PFSK-1 (cell line): ENCODE results near the gene ARMC12.
A peak's percentile ranks its signal among the peaks of the same experiment; 100 is the strongest.

Source experiments
- POLR2AphosphoS5 ChIP-seq: IDR thresholded peaks from 2 replicates; pipeline ENCODE4 v1.6.1; 2012; ENCODE audit warnings: low read depth, mild to moderate bottlenecking, control low read depth, low read length, moderate library complexity
- SIN3A ChIP-seq: IDR thresholded peaks from 2 replicates; pipeline ENCODE4 v1.6.1; 2012; ENCODE audit warnings: mild to moderate bottlenecking, low read length, moderate library complexity, borderline replicate concordance; ENCODE audit not compliant: insufficient read depth
- TAF1 ChIP-seq: IDR thresholded peaks from 2 replicates; pipeline ENCODE4 v1.6.1; 2012; ENCODE audit warnings: low read length, control low read depth, borderline replicate concordance; ENCODE audit not compliant: insufficient read depth
- TF ChIP-seq, protein P1 (sequence below), 2 experiments: IDR thresholded peaks; 2 replicates each; pipeline versions ENCODE4 v1.6.1 to v1.8.0; 2011 to 2012; ENCODE audit warnings: low read depth in 2 of 2, low read length in 2 of 2, control low read depth in 1 of 2, inconsistent platforms in 1 of 2, mild to moderate bottlenecking in 1 of 2, moderate library complexity in 1 of 2; ENCODE audit not compliant: insufficient read depth in 1 of 2

DNA sequence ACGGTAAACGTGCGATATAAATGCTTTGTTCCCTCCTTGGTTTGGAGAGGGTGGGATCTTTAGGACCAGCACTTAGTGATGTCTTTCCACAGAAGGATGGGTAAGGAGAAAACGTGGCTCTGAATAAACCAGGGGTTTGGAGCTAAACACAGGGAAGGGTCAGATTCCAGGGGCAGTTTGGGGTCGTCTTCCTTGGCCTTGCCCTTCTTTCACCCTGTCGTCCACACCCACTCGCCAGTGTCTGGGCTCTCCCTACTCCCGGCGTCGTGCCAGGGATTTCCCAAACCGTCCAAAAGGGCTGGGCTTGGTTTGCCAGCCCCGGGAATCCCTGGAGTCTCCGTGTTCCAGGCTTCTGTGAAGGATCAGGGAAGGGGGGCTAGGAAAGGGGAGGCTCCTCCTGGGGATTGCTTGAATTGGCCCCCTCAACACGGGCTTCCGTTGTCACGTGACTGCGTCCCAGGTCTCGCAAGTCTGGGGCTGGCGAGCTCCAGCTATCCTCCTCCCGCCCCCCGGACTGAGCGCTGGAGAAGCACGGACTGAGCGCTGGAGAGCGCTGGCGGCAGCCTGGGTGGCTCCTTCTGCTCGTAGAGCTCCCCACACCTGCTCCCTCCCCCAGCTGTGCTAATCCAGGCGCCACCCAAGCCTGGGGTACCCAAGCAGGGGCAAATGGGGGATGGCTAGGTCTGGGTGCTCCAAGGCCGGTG, 9.4 kb upstream of the ARMC12 start:
- TF ChIP-seq TAF1 (peak; percentile 35; the same call in 1 of the 2 replicates), POLR2AphosphoS5 (peak; percentile 32), SIN3A (no peak)
- TF ChIP-seq, protein P1, sequence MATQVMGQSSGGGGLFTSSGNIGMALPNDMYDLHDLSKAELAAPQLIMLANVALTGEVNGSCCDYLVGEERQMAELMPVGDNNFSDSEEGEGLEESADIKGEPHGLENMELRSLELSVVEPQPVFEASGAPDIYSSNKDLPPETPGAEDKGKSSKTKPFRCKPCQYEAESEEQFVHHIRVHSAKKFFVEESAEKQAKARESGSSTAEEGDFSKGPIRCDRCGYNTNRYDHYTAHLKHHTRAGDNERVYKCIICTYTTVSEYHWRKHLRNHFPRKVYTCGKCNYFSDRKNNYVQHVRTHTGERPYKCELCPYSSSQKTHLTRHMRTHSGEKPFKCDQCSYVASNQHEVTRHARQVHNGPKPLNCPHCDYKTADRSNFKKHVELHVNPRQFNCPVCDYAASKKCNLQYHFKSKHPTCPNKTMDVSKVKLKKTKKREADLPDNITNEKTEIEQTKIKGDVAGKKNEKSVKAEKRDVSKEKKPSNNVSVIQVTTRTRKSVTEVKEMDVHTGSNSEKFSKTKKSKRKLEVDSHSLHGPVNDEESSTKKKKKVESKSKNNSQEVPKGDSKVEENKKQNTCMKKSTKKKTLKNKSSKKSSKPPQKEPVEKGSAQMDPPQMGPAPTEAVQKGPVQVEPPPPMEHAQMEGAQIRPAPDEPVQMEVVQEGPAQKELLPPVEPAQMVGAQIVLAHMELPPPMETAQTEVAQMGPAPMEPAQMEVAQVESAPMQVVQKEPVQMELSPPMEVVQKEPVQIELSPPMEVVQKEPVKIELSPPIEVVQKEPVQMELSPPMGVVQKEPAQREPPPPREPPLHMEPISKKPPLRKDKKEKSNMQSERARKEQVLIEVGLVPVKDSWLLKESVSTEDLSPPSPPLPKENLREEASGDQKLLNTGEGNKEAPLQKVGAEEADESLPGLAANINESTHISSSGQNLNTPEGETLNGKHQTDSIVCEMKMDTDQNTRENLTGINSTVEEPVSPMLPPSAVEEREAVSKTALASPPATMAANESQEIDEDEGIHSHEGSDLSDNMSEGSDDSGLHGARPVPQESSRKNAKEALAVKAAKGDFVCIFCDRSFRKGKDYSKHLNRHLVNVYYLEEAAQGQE (IDR thresholded peaks at IDR 0.05; ENCODE audit: insufficient read depth in 1 of 2, low read depth in 2 of 2, low read length in 2 of 2): no peak
